Erythroblast (primary cell): Measurements from ENCODE around the gene PON1.

Experiments used
- GATA1 ChIP-seq: IDR thresholded peaks from 2 replicates; pipeline ENCODE4 v1.6.1; 2011; ENCODE audit warnings: low read depth, mild to moderate bottlenecking, control low read depth, low read length, moderate library complexity
- POLR2A ChIP-seq: IDR thresholded peaks from 2 replicates; pipeline ENCODE4 v1.6.1; 2011; ENCODE audit warnings: mild to moderate bottlenecking, low read length

- TF ChIP-seq POLR2A = no peak
- TF ChIP-seq GATA1 = no peak
Observed at GRCh38 chr7:95316588-95316987, 7.7 kb downstream of the PON1 start.
